Measurements from ENCODE around the gene ARMC5. TPM values are rescaled to one million over a fixed set of nuclear protein-coding genes. Genes with fewer than 3 reads are reported as not detected.

Gene ARMC5
- total and polyA plus RNA-seq, 9 of the 15 experiments (the other 6 are each of a cell fraction or from before 2014, with no cell fraction given): 0.11 to 13.5 (median 2.1) TPM

DNA sequence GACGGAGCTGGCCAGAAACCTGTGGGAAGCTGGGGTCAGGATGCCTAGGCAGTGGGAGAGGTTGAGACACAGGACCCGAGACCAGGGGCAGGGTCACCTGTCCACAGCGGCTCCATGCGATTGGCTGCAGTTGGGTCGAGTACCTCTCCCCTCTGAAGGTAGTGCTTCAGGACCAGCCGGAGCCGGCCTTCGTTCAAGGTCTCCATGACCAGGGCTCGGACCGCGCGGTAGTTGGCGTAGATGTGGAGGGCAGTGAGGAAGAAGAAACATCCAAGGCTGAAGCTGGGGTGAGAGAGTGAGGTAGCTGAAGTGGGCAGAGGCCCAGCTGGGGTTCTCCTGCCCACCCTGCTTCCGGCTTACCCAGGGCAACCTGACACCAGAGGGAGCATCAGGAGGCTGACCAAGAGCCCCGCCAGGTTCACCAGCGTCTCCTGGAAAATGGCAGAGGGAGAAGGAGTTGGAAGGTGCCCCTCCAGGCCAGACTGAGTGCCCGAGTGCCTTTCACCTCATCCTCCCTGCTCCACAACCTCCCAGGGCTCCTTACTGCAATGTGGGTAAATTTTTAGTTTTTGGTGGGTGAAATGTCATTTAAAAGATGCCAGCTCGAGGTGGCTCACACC, 34.3 kb downstream of the ARMC5 start (continued):
- TF ChIP-seq ARID4B (CRISPR knock-in tag; IDR thresholded peaks at IDR 0.05) (no peak), RFX1 (IDR thresholded peaks at IDR 0.05) (no peak), CHD2 (IDR thresholded peaks at IDR 0.05; ENCODE audit: low read depth, low read length) (no peak), ZNF133 (CRISPR knock-in tag; IDR thresholded peaks at IDR 0.05) (no peak), ZNF184 (CRISPR knock-in tag; IDR thresholded peaks at IDR 0.05) (no peak), CBX2 (IDR thresholded peaks at IDR 0.05; ENCODE audit: insufficient read depth, low read length, poor library complexity, severe bottlenecking) (no peak), GTF2B (IDR thresholded peaks at IDR 0.05; ENCODE audit: extremely low read depth, insufficient read length) (no peak), KDM5B (IDR thresholded peaks at IDR 0.05; ENCODE audit: insufficient replicate concordance, low read depth, low read length) (no peak), ZBED1 (IDR thresholded peaks at IDR 0.05) (no peak)
